DMS114 treated with DMSO at 0.1 percent for 48 hours (cell line): ENCODE data around the gene VPS37C.
"Not testable (repeated sequence)": the region's sequence is repeated elsewhere in the genome, so short reads cannot be mapped to it uniquely, and the experiment has no call there.

Experiments used
- DNase-seq: peaks from one replicate; lab custom pipeline; 2025; ENCODE audit not compliant: unreplicated experiment; lab: John Stamatoyannopoulos, UW

Gene VPS37C

DNA sequence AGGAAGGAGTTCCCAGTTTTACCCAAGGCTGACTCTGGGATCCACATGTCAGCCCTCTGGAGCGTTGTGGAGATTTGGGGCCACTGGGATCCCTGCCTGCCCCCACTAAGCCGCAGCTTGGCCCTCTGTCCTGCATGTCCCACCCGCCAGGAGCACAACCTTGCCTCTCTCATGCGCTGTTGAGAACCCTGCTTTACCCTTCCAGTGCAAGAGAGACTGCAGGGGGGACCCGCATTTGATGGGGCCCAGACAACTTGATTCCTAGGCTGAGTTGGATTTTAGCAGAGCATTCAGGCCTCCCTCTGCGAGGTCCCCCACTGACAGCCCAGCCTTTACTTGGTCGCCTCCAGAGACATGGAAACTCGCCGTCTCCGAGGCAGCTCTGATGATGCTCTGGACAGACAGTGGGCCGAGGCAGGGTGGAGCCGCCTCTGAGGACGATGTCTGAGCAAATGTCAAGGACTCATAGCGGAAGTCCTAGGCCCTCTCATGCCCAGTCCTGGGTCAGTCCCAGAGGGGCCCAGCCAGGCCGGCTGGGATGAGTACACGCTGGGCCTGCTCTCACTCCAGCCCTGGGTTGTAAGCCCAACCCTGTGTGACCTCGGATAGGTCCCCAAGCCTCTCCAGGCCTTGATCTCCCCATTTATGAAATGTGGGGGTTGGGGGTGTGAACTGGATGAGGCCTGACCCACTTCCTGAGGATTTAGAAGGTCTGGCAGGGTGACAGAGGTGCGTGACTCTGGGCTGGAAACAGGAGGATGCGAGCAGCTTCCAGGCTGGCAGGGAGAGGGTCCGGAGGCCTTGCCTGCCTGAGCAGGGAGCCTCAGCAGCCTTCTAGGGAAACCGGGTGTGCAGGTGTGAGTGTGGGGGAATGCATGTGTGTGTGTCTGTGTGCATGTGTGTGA, 58.3 kb downstream of the VPS37C start:
- DNase-seq, result no peak

DNA sequence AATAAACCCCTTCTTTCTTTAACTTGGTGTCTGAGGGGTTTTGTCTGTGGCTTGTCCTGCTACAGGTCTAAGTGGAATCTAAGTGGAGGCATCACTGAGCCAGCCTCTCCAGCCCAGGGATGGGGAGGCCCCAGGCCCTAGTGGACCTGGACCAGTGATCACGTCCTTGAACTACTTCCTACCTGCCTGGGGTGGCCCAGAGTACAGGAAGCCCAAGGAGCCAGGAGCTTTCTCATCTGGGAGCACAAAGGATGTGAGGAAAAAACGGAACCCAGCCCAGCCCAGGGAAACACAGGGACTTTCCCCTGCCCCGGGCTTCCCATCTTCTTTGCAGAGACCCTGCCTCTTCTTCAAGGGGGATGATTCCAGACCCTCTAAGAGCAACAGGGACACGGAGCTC, 62.4 kb downstream of the VPS37C start:
- no peak for DNase-seq

DNA sequence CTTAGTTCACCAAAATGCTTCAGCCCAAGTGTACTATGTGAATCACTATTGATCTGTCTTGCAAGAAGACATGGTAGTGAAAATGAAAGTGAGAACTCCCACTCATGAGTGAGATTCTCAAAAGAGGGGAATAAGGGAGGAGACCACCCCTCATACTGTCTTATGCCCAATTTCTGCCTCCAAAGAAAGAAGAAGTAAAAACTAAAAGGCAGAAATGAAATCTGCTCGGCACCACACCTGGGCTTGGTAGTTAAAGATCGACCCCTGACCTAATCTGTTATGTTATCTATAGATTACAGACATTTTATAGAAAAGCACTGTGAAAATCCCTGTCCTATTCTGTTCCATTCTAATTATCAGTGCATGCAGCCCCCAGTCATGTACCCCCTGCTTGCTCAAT, 63.0 kb downstream of the VPS37C start:
- DNase-seq, result not testable (repeated sequence)

DNA sequence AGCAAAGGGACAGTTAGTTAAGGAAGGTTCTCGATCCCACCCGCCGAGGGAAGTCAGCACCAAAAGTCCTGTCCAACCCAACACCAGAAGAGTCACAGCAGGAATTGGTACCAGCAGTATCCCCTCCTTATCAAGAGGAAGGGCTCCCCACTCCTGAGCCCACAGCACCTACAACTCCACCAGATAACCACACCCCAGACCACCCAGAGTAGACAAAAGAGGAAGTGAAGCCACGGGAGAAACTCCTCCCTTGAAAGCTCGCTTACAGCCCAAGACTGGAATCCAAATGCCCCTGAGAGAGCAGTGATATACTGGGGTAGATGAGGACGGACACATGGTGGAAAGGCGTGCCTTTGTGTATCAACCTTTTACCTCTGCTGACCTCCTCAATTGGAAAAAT, 66.2 kb downstream of the VPS37C start:
- no peak for DNase-seq

DNA sequence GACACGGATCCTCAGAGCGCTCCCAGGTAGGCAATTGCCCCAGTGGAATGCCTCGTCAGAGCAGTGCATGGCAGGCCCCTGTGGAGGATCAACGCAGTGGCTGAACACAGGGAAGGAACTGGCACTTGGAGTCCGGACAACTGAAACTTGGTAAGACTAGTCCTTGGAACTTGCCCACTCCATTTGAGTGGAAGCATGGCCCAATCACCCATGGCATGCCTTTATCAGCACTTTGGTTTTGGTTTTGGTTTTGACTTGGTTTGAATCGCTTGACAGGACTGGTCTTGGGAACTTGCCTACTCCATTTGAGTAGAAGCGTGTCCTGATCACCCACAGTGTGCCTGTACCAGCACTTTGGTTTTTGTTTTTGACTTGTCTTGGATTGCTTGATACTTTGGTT, 67.1 kb downstream of the VPS37C start:
- DNase-seq, result not testable (repeated sequence)

DNA sequence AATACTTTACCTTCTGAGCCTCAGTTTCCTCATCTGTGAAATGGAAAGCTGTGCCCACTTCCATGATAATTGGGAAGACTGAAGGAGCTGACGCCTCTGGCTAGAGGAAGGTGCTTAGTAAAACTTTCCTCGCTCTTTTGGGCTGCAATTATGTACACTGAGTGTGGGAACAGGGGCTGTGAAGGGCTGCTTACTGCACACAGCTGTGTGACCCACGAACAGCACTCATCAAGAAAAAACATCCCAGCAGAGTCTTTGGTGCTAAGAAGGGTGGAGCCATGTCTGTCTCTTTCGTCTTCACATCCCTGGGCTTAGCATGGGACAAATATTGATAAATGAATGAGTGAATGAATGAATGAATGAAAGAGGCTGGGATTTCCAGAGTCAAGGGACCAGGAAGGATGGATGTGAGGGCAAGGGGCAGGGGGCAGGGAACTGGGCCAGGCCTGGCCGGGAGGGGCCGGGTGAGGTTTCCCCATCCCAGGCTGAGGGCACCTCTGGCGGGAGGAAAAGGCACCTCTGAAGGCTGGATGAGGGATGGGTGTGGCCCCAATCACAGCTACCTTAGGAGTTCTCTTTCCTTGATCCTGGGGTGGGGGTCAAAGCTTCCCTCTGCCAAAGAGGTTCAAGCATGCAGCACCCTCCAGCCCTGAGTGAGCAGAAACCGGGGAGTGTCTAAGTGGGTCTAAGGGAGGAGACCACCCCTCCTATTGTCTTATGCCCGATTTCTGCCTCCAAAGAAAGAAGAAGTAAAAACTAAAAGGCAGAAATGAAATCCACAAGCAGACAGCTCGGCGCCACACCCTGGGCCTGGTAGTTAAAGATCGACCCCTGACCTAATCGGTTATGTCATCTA, 68.1 kb downstream of the VPS37C start:
- DNase-seq, result no peak

DNA sequence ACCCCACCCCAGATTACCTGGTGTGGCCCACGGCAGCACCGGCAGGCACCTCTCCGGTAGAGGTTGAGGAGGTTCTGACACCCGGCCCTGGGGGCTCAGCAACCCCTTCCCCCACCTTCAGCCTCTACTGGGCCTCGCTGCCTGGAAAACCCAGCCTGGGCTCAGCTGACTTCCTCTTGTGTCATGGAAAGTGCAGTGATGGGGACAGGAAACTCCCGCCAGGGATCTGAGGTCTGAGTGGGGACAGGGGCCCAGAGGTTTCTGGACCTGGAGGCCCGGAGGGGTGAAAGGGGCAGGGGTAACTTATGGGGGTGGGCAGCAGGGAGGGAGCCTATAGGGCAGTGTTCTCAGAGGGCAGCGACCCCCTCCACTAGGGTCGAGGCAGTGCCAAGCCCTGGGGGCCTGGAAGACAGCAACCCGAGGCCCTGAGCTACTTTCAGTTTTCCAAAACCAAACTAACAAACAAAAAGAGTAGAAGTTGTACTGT, 68.9 kb downstream of the VPS37C start:
- no peak for DNase-seq

DNA sequence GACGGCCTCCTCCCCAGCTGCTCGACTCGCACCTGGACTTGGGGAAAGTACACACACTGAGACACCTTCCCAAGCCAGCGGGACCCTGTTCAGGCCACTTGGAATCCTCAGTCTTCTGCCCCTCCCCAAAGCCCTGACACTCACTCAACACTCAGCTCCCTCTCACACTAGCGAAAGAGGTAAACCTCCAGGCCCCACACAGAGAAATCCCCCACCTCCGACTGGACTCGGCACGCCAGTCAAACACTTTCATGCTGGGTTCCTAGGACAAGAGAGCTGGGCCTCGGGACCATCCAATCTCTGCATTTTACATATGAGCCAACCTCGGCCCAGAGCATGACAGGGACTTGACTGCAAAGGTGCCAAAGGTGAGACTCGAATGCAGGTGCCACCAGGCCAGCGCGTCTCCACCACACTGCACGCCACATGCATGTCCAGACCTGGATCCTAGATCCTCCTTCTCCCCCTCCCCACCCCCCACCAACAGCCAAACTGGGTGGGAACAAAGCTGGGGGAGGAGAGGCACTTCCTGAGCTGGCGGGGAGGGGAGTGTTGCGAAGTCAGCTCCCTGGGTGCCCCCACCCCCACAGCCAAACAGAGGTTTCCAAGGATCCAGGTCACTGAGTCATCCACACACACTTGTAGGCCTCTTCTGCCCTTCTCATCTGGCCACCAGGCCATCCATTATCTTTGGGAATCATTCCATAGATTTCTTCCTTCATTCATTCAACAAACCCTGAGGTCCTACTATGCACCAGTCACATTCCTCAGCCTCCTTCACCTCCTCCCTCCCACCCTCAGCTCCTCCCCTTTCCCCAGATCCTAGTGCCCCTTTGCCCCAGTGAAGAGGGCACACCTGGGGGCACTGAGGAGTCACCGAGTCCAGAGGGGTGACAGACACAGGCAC, 69.6 kb downstream of the VPS37C start:
- DNase-seq, result no peak

DNA sequence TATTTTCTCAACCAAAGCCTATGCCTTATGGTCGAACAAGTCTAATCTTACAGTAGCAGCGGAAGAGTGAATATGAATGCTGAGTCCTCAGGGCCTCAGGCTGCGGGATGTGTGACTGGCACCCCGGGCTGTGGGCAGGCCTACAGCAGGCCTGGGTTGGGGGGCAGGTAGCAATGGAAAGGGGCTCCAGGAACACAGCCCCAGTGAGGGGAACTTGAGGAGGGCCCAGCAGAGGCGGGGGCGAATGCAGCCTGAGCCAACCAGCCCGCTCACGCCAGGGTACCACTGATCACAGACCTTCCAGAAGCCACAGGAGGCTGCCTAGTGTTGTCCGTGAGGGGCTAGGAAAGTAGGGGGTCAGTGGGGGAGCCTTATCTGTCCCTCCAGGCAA, 70.2 kb downstream of the VPS37C start:
- DNase-seq, result no peak

DNA sequence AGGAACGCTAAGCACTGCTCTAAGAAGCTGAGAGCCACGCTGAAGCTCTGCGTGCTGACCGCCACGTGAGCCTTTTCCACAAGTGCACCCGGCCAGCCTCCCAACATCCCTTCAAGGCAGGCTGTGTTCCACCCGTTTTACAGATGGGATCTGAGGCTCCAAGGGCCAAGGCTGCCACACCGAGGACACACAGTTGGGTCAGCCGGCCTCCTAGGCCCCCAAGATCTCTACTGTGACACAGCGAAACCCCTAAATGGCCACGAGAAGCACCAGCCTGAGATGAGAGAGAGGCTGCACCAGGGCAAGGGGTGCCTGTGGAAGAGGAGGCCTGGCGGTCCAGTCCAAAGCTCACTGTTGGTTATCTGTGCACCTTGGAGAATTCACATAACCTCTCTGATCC, 70.7 kb downstream of the VPS37C start:
- no peak for DNase-seq

DNA sequence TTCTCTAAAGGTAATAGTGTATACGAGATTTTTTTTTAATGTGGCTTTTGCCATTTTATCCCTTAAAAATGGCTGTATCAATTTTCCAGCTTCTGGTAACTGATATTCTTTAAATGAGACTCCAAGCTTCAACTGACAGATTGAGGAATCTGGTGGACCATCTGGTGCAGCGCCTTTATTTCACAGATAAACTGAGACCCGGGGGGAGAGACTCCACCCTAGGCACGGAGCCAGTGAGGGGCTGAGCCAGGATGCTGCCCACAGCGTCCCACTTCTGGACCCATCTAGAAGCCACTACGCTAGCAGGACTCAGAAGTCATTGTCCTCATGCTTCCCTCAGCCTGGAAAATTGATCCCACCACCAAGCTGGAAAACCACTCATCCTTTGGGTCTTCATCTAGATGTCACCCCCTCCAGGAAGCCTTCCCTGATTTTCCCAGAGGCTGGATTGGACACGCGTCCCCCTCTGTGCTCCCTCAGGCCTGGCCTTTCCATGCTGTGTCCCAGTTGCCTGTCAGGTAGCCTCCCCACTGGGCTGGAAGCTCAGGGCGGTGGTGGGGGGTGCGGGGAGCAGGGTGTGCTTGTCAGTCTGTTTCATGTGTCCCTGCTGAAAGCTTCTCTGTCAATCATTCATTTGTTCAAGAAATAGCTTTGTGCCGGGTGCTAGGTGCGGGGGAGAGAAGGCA, 71.3 kb downstream of the VPS37C start:
- no peak for DNase-seq

DNA sequence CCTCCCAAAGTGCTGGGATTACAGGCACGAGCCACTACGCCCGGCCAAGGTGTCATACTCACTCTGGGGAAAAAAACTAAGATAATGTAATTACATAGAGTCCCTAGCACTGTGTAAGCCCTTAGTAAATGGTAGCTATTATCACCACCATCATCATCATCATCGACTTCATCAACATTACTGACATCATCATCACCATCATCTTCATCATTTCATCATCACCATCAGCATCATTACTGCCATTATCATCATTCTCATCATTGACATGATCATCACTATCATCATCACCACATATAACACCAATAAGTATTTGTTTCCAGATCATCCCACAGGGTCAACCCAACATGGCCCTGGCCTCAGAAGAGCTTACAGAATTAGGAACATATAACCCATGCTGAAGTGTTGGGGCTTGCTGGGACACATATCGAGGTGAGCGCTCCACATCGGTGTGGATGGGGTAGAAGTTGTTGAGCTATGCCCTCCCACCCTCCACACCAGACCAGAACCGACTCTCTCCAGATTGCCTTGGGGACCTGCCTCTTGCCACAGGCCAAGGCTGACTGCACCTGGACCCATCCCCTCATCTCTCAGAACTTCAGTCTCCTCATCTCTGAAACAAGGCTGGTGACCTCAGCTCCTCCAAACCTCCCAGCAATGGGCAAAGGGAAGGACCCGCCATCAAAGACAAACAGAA, 73.7 kb downstream of the VPS37C start:
- DNase-seq, result no peak

DNA sequence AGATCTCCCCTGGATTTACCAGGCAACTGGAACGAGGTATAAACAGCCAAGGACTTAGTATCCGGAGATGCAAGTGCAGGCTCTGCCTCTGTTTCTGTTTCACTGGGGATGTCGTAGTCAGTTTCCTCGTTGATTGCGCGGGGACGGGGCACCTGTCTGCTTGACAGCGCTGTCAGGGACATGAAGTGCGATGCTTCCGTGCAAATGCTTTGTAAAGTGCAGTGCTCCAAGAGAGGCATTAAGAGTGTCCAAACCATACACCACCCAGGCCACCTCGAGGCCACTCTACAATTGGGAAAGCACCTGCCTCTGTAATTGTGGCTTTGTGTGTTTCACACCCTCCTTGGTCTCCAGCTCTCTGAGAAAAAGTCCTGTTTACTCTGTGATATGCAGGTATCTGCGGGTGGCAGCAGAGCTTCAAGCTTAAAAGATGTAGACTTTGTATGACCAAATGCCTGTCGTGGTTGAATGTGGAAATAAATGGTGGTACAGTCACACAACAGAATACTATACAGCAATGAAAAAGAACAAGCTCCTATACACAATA, 77.6 kb downstream of the VPS37C start:
- no peak for DNase-seq

DNA sequence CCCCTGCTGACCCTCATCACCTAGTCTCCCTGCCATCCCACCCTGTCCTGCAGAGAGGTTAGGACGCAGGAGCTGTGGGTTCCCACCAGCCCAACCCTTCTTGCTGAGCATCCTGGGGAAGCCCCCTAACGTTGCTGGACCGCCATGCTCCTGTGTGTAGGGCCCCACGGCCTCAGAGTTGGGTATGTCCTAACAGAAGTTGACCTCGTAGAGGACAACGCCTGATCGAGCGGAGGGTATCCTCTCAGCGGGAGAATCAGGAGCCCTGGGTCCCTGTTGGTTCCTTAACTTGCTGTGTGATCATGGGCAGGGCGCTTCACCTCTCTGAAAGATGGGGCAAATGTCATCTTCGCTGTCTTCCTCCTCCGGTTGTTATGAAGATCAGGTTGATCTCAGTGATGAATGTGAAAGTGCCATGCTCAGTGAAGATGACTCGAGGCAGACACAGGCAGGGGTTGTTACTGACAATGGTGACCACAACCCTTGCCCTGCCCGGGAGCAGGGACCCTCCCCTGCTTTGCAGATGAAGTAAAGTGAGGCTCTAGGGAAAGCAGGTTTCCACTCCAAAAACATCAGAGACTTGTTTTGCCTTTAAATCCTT, 78.2 kb downstream of the VPS37C start:
- DNase-seq, result no peak

DNA sequence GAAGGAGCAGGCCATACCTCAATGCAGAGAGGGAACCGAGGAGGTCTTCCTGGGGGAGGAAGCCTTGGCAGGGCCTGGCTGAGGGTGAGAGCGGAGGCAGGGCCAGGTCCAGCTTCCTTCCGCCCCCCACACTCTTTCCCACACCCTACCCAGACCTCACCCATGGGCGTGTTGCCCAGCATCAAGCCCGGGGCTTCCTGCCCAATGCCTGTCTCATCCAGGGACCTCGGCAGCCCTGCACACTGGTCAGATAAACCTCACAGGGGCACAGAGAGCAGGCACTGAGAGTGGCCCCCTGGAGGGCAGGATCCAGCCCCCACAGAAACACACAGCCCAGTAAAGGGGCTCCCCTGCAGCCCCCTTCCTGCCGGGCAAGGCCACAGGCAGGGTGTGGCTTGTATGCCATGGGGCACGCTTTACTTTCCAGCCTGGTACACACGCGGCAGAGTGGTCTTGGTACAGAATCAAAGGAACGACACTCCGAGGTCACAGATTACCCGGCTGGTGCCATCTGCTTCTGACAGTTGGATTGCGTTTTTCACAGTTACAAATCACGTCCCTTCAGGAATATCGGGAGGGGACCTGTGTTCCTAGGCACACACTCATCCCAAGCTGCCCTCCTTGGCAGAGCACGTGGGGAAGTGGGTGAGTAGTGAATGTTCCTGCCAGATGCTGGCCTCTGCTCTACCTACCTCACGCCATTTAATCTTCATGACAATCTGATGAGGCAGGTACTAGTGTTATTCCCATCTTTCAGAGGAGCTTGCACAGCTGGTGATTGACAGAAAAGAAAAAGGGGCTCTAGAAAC, 79.0 kb downstream of the VPS37C start:
- no peak for DNase-seq

DNA sequence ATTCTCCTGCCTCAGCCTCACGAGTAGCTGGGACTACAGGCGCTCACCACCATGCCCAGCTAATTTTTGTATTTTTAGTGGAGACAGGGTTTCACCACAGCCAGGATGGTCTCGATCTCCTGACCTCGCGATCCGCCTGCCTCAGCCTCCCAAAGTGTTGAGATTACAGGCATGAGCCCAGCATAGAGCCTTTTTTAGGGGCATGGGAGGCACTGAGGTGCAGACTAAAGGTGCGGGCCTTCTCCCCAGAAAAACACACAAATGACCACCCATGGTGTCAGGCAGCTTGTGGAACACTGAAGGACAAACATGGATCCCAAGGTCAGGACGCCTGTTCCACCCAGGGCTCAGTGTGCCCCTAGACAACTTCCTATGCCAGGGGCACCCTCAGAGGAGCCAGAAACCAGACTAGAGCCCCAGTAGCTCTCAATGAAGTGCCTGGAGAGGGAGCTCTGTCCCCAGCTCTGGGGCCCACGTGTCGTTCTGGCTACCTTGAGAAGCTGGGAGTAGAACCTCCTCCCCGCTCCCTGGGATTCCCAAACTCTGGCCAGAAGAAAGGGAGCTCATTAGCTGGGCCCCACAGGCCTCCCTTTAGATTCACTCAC, 80.1 kb downstream of the VPS37C start:
- DNase-seq, result no peak

DNA sequence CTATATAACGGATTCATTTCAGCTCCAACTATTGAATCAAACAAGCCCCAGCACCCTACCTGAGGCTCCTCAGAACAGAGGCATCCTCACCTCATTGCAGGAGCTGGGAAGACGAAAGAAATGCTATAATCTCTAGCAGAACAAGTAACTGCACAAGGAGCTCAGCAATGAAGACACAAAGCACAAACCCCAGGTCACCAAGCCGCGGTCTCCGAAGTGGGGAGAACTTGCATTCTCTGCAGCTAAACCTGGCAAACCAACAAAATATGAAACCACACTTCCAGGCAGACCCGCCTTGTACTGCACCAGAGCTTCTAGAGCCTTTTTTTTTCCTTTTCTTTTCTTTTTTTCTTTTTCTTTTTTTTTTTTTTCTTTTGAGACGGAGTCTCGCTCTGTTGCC, 80.7 kb downstream of the VPS37C start:
- DNase-seq, result no peak
